ENCODE data around the gene ALKBH1.
"Not testable (repeated sequence)": the region's sequence is repeated elsewhere in the genome, so short reads cannot be mapped to it uniquely, and the experiment has no call there.

The ALKBH1 gene

DNA sequence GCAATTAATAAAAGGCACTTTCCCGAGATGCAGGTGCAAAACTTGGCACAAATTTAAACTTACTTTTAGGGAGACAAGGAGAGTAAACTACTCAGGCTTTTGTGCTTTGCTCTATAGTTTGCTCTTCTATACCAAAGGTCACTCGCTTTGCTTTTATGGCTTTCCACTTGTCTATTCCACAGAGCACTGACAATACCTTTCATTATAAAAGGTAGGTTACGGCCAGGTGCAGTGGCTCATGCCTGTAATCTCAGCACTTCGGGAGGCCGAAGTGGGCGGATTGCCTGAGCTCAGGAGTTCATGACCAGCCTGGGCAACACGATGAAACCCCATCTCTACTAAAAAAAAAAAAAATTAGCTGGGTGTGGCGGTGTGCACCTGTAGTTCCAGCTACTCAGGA is 32.9 kb downstream of the ALKBH1 start:
- DNase-seq (ENCODE audit: low read depth, low spot score), result no peak

DNA sequence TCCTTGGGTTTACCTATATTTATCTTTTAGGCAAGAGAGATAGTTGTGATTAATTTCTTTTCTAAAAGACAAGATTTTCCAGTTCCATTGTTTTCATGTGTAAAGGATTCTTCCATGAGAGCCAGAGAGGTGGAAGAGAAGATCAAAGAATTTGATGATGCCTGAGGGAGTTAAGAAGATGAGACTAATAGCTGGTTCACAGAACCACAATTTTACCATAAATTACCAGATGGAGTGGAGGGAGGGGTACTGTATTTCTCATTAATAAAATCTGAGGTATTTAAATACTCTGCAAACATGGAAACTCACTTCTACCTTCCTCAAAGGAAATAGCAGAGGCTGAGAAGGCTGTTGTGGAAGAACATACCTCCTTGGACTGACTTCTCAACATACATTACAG is 34.6 kb downstream of the ALKBH1 start:
- DNase-seq (ENCODE audit: low read depth, low spot score), result no peak

DNA sequence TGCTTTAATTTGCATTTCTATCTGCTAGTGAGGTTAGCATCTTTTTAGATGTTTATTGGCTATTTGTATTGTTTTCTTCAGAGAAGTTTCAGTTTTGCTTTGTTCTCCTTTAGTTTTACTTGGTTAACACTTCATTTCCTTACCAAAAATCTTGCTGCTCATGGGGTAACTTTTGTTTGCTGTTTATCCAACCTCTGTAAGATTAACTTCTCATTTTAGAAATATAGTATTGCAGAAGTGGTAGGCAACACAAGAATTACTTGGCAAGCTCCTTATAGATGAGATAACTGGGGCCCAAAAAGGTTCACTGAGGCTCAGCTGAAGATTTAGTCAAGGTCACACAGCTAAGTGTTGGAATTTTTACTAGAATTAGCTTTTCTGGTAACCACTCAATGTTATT is 40.5 kb downstream of the ALKBH1 start:
- DNase-seq (ENCODE audit: low read depth, low spot score), result no peak

DNA sequence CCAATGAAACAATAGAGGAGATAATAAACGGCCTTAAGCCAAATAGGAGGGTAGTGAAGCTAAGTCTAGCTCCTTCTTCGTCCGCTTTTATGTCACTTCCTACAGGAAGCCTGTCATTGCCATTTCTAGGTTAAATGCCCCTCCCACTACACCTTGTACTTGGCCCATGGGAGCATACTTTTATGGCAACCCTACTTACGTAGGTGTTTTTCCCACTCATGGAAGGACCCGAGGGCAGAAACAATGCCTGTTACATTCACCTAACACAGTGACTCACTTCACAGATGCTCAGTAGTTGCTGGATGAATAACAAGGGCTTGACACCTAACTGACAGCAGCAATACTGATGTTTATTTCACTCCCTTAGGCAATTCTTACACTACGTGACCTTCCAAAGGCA is 44.5 kb downstream of the ALKBH1 start:
- DNase-seq (ENCODE audit: low read depth, low spot score), result peak; percentile 63

DNA sequence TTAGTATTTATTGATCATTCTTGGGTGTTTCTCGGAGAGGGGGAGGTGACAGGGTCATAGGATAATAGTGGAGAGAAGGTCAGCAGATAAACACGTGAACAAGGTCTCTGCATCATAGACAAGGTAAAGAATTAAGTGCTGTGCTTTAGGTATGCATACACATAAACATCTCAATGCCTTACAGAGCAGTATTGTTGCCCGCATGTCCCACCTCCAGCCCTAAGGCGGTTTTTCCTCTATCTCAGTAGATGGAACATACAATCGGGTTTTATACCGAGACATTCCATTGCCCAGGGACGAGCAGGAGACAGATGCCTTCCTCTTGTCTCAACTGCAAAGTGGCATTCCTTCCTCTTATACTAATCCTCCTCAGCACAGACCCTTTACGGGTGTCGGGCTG is 46.3 kb downstream of the ALKBH1 start:
- DNase-seq (ENCODE audit: low read depth, low spot score), result peak; percentile 21

DNA sequence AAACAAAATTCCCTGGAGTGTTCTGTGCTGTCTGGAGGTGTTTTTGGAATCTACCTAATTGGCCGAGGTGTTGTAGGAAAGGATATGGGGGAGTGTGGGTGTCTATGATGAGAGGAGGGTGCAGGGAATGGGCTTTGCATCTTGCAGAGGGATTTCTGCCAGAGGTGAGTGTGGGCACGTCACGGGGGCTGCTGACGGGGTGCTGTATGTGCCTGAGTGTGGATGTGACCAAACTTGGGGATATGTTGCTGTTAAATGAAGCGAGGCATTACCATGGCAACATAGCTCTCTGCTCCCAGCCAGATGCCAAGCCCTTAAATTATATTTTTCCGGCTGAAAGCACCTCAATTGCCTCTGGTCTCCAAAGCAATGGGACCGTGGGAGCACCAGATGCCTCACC is 47.1 kb downstream of the ALKBH1 start:
- no peak for DNase-seq (ENCODE audit: low read depth, low spot score)

DNA sequence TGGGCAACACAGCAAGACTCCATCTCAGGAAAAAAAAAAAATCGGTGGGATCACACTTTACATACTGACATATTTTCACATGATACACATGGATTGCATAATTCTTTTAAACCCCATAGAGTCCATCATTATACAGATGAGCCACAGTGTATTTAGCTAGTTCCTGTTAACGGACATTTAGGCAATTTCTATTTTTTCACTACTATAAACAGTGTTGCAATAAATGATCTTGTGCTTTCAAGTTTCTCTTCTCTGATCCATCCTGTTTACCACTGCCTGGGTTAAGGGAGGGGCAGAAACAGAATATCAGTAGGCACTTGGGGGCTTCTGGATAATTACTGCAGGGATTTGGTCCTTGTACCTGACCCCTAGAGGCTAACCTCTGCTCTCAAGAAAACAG is 48.0 kb downstream of the ALKBH1 start:
- DNase-seq (ENCODE audit: low read depth, low spot score), result no peak

DNA sequence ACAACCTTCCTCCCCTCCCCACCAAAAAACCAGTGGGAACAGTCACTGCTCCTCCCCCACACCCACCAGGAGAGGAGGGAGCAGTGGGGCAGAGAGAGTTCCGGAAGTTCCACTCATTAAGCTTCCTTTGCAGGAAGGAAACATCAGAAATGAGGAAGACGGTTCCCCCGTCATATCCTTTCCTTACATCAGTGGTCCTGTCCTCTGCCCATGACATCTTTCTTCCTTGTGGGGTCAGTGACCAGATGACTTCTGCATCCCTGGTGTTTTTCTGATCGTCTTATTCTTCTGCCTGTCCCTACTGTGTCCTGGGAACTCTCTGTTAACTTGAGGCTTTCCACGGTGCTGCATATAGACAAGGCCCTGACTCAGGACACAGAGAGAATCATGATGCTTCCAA is 50.5 kb downstream of the ALKBH1 start:
- DNase-seq (ENCODE audit: low read depth, low spot score), result no peak

DNA sequence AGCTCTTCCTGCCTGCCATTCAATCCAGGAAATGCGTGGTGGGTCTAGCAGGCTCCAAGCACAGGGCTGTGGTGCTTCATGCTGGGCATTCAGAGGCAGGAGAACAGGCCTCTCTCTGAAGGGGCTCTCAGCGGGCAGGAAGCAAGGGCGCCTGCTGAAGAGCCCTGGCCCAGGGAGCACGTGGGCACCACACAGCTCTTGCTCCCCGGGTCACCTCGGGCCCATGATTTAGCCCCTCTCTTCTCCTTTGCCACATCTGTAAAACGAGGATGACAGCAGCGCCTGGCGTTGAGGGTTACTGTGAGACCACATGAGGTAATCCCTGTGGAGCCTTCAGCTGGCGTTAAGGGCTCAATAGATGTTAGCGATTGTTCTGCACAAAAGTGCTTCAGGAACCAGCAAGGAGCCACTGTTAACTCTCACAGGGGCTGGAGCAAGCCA is 53.8 kb downstream of the ALKBH1 start:
- DNase-seq (ENCODE audit: low read depth, low spot score), result peak; percentile 59

DNA sequence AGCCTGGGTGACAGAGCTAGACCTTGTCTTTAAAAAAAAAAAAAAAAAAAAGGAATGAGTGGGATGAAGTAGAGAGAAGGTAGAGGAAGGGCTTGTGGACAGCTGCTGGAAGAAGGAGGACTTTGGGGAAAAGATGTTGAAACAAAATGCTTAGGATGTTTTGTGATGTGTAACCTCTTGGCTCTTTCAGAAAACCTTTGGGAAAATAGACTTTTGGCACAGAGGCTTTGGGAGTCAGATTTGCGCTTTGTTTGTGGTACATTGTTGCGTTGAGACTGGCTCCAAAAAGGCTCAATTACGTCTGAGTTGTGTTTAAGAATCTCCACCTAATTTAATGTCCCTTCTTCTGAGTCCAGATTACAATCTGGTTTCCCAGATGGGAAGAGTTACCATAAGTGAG is 58.5 kb downstream of the ALKBH1 start:
- DNase-seq (ENCODE audit: low read depth, low spot score), result no peak

DNA sequence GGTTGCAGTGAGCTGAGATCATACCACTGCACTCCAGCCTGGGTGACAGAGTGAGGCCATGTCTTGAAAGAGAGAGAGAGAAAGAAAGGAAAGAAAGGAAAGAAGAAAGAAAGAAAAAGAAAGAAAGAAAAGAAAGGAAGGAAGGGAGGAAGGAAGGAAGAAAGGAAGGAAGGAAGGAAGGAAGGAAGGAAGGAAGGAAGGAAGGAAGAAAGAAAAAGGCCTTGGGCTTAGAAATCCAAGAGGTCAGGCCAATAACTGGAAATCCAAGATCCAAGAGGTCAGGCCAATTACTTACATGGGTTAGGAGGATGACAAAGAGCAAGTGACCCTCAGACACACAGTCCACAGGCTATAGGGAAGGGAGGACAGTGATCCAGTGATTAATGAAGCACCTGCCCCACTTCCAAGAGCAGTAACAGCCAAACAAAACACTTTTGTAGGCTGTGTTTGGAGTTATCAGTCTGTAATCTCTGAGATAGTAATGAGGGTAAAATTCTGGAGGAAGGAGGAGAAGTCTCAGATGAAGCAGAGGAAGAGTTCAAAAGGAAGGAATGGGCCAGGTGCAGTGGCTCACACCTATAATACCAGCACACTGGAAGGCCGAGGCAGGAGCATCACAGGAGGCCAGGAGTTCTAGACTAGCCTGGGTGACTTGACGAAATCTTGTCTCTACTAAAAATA is 59.2 kb downstream of the ALKBH1 start:
- no peak for DNase-seq (ENCODE audit: low read depth, low spot score)

DNA sequence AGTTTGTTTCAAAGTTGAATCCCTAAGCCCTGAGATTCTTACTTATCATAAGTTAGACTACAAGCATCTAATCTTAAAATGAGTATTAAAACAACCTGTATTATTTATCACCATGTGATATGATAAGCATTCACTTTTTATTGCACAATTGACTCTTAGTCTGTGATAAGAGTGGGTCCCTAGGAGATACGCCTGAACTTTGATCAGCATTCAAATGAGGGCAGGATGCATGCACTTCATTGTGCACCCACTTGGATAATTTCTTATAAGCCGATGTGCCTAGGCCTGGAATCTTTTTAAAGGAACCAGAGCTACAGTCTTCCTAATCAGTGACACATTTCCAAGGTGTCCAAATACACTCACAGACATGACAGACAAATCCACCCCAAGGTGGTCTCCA is 60.0 kb downstream of the ALKBH1 start:
- DNase-seq (ENCODE audit: low read depth, low spot score), result no peak

DNA sequence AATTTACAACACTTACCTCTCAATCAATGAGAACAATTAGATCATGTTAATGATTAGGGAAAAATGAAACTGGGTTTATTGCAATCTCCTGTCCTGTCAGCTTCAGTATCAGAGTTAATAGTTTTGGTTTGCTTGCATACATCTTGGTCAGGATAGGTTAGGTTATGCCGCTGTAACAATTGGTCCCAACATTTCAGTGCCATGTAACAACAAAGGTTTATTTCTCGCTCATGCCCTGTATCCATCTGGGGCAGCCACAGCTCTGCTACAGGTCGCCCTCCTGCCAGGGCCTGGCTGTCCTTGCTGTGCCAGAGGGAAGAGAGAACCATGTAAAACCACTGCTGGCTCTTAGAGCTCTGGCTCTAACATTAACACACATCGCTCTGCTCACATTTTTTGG is 60.9 kb downstream of the ALKBH1 start:
- DNase-seq (ENCODE audit: low read depth, low spot score), result no peak

DNA sequence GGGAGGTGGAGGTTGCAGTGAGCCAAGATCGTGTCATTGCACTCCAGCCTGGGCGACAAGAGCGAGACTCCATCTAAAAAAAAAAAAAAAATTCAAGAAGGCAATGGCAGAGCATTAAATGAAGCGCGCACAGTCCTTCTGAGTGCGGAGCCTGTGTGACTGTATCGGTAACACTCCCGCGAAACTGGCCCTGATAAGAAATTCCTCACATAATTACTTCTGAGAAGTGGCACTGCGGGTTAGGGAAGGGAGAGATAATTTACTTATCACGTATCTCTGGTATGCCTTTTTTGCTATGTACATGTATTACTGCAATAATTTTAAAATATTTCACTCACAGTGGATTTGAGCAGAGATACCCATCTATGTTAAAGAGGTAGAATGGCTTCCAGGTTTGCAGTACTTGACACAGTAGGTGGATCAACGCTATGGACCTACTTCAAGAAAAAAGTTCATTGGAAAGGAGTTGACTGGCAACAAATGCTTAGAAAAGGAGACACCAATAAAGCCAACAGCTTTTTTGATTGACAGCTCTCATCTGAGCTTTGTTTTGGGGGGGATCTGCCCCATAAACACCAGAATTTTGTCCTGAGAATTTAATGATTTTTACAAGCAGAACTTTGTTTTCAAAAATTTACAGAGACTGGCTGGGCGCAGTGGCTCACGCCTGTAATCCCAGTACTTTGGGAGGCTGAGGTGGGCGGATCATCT is 62.1 kb downstream of the ALKBH1 start:
- DNase-seq (ENCODE audit: low read depth, low spot score), result no peak

DNA sequence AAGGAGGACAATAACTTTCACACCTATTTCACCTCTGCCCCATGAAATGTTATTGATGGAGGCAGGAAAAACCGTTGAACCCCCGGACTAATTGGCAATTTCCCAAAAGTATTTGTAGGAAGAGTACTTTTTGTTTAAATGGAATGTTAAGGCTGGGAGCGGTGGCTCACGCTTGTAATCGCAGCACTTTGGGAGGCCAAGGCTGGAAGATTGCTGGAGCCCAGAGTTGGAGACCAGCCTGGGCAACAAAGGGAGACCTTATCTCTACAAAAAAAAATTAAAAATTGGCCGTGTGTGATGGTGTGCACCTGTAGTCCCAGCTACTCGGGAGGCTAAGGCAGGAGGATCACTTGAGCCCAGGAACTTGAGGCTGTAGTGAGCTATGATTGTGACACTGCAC is 65.4 kb downstream of the ALKBH1 start:
- no peak for DNase-seq (ENCODE audit: low read depth, low spot score)

DNA sequence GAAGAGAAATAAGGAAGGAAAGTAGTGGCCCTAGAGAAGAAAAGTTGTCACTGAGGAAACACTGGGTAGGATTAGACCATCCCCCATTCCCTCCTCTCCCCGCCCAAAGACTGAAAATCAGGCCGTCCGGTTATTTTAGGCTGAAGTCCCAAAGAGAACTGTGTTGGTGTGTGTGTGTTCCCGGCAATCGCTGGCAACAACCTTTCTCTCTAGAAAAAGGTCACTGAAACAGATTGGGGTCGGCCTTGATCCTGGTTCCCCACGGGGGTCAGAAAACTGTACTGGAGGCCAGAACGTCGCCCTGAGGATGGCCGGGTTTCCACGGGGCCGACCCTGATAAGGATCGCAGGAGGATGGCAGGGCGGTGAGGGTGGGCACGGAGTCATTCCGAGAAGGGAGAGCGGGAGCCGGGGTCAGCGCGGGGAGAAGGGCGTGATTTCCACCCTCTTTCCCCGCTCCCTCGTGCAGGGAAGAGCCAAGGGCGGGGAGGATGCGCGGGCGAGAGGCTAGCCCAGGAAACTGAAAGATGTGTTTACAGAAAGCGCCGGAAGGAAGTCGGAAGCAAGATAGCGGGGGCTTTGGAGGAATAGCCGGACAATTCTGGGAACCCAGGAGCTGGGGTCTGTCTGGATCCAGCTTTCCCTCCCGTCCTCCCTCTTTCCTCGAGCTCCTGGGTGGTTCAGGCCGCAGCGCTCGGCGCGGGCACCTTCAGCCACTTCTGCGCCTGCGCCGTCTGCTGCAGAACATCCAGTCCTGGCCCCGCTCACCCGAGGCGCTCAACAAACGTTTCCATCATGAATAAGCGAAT is 66.1 kb downstream of the ALKBH1 start:
- peak; percentile 24 for DNase-seq (ENCODE audit: low read depth, low spot score)

DNA sequence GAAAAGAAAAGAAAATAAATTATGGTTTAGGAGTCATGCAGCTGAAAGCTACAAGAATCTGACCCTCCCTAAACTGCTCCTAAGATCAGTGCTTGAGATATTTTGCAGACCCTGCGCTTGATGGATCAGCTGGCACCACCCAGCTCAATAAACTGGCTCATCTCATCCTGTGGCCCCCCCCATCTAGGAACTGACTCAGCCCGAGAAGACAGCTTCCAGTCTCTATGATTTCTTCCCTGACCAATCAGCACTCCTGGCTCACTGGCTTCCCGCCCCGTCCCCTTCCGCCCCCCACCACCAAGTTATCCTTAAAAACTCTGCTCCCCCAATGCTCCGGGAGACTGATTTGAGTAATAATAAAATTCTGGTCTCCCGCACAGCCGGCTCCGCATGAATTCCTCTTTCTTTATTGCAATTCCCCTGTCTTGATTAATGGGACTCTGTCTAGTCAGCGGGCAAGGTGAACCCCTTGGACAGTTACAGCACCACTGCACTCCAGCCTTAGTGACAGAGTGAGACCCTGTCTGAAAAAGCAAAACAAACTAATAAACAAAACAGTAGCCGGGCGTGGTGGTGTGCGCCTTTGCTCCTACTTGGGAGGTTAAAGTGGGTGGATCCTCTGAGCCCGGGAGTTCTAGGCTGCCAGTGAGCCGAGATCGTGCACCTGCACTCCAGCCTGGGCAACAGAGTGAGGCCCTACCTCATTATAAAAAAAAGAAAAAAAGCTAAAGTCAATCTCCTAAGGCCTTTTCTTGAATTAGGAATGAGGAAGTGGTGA is 66.9 kb downstream of the ALKBH1 start:
- no peak for DNase-seq (ENCODE audit: low read depth, low spot score)

DNA sequence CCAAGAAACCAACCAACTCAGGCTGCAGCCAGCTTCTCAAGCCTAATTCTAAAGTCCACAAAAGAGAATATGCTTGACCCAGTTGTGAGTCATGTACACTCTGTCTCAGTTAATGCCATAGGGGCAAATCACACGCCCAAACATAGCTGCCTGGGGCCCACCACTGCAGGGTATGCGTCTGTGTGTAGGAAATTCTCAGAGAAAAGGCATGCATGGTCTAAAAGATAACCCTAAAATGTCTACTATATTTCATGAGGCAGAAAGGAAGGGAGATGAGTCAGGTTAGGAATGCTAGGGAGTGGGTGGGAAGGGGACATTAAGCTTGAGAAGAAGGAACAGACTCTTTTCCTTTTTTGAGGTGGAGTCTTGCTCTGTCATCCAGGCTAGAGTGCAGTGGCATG is 69.1 kb downstream of the ALKBH1 start:
- peak; percentile 13 for DNase-seq (ENCODE audit: low read depth, low spot score)

DNA sequence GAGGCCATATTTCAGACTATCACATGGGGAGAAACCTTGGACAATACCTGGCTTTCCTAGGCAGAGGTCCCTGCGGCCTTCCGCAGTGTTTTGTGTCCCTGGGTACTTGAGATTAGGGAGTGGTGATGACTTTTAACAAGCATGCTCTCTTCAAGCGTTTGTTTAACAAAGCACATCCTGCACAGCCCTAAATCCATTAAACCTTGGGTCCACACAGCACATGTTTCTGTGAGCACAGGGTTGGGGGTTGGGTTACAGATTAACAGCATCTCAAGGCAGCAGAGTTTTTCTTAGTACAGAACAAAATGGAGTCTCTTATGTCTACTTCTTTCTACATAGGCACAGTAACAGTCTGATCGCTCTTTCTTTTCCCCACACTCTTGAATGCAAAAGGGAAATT is 72.0 kb downstream of the ALKBH1 start:
- DNase-seq (ENCODE audit: low read depth, low spot score), result not testable (repeated sequence)

DNA sequence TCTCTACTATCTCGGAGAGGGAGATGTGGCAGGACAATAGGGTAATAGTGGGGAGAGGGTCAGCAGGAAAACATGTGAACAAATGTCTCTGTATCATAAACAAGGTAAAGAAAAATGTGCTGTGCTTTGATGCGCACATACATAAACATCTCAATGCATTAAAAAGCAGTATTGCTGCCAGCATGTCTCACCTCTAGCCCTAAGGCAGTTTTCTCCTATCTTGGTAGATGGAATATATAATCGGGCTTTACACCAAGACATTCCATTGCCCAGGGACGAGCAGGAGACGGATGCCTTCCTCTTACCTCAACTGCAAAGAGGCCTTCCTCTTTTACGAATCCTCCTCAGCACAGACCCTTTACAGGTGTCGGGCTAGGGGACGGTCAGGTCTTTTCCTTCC is 72.4 kb downstream of the ALKBH1 start:
- not testable (repeated sequence) for DNase-seq (ENCODE audit: low read depth, low spot score)

DNA sequence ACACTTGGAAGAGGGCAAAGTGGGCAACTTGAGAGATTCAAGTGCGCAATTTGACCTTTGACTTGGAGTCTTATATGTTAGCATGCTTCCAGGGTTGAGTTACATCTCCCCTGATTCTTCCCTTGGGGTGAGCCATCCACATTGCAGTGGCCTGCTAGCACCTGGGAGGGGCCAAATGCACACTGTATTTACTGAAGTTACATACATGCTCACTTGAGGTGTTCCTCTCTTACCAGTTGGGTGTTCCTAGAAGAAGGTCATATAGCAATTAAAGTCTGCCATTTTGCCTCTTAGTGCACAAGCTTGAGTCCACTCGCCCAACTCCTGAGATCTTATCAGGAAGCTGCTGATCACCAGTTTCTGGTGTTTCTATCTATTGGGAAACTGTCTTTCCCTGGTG is 77.7 kb downstream of the ALKBH1 start:
- no peak for DNase-seq (ENCODE audit: low read depth, low spot score)

DNA sequence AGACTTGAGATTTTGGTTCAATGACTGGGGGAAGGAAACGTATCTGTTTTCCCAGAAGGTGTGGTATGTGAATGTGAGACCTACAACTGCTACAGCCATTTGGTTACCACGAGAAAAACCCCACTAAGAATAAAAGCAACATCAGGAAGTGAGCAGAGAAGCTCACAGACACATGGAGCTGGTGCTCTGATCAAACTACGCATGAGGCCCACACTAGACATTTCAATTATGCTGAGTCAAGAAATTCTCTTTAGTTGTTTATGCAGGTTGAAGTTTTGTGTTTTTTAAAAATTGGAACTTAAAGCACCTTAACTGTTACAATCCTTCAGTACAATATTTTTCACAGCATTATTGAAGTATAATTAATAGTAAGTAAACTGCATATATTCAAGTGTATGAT is 82.5 kb downstream of the ALKBH1 start:
- no peak for DNase-seq (ENCODE audit: low read depth, low spot score)

Measured in ELF-1 (cell line).